Panc1 (cell line): ENCODE measurements around the gene SLC48A1.

Source experiments
- POLR2AphosphoS5 ChIP-seq: IDR thresholded peaks from 2 replicates; pipeline ENCODE4 v1.6.1; 2012; ENCODE audit warnings: mild to moderate bottlenecking, low read depth, low read length, moderate library complexity
- TCF7L2 ChIP-seq: IDR thresholded peaks from 2 replicates; pipeline ENCODE4 v1.6.1; 2011; ENCODE audit warnings: mild to moderate bottlenecking, low read depth, low read length, inconsistent platforms
- TF ChIP-seq, protein P1 (sequence below): fragments of 450-650 bp; IDR thresholded peaks from 2 replicates; pipeline ENCODE4 v1.5.1; 2017; ENCODE audit warnings: mild to moderate bottlenecking

- TF ChIP-seq, protein P1, sequence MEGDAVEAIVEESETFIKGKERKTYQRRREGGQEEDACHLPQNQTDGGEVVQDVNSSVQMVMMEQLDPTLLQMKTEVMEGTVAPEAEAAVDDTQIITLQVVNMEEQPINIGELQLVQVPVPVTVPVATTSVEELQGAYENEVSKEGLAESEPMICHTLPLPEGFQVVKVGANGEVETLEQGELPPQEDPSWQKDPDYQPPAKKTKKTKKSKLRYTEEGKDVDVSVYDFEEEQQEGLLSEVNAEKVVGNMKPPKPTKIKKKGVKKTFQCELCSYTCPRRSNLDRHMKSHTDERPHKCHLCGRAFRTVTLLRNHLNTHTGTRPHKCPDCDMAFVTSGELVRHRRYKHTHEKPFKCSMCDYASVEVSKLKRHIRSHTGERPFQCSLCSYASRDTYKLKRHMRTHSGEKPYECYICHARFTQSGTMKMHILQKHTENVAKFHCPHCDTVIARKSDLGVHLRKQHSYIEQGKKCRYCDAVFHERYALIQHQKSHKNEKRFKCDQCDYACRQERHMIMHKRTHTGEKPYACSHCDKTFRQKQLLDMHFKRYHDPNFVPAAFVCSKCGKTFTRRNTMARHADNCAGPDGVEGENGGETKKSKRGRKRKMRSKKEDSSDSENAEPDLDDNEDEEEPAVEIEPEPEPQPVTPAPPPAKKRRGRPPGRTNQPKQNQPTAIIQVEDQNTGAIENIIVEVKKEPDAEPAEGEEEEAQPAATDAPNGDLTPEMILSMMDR: no peak
- no peak for TF ChIP-seq POLR2AphosphoS5
- TF ChIP-seq TCF7L2: no peak
Observed at GRCh38 chr12:47771304-47771703, 1.7 kb upstream of the SLC48A1 start.
